EH (cell line): Measurements from ENCODE around the gene NRIP2.

Source experiments
- DNase-seq: peaks from one replicate; pipeline ENCODE4 v3.0.0-alpha.2; 2015; ENCODE audit warnings: low read depth

Gene NRIP2

GRCh38 chr12:2805143-2805520, 29.7 kb downstream of the NRIP2 start:
- DNase-seq = peak; percentile 81

GRCh38 chr12:2804393-2805142, 30.3 kb downstream of the NRIP2 start:
- DNase-seq = peak; percentile 84

- DNase-seq = no peak
These were observed 31.0 kb downstream of the NRIP2 start for GRCh38 chr12:2803635-2804392.

- no peak for DNase-seq
These were observed 33.6 kb downstream of the NRIP2 start for GRCh38 chr12:2801044-2801783.

- no peak for DNase-seq
These were observed 34.7 kb downstream of the NRIP2 start for GRCh38 chr12:2800046-2800570.

GRCh38 chr12:2797721-2798418, 37.0 kb downstream of the NRIP2 start:
- DNase-seq = no peak

- DNase-seq = peak; percentile 10
These were observed 38.6 kb downstream of the NRIP2 start for GRCh38 chr12:2796187-2796666.

- peak; percentile 69 for DNase-seq
These were observed 39.3 kb downstream of the NRIP2 start for GRCh38 chr12:2795291-2796186.

- DNase-seq = peak; percentile 82
These were observed 40.0 kb downstream of the NRIP2 start, which contains the start of gene FKBP4 for GRCh38 chr12:2794736-2795289. TSS of gene FKBP4 (plus strand) at chr12:2794970. CDS start at chr12:2795140, 170 bp downstream.

GRCh38 chr12:2794191-2794735, 40.6 kb downstream of the NRIP2 start:
- peak; percentile 17 for DNase-seq

- no peak for DNase-seq
These were observed 41.3 kb downstream of the NRIP2 start for GRCh38 chr12:2793561-2793960.

- DNase-seq = no peak
These were observed 41.9 kb downstream of the NRIP2 start for GRCh38 chr12:2792671-2793500.

- no peak for DNase-seq
These were observed 43.7 kb downstream of the NRIP2 start for GRCh38 chr12:2791089-2791488.

GRCh38 chr12:2785017-2785416, 49.8 kb downstream of the NRIP2 start:
- no peak for DNase-seq

- peak; percentile 53 for DNase-seq
These were observed 50.8 kb downstream of the NRIP2 start for GRCh38 chr12:2783936-2784600.

- no peak for DNase-seq
These were observed 55.6 kb downstream of the NRIP2 start for GRCh38 chr12:2779281-2779680.

GRCh38 chr12:2776129-2776806, 58.6 kb downstream of the NRIP2 start:
- no peak for DNase-seq

GRCh38 chr12:2775431-2775830, 59.4 kb downstream of the NRIP2 start:
- DNase-seq = no peak
